CD4-positive, alpha-beta T cell treated with Interferon alpha-2 for 1 hour (primary cell): ENCODE results near the gene AHCYL2.
"Not testable (repeated sequence)": the region's sequence is repeated elsewhere in the genome, so short reads cannot be mapped to it uniquely, and the experiment has no call there.

Experiments used
- DNase-seq, 2 donors: peaks; one replicate each; pipeline ENCODE4 v3.0.0-alpha.2; 2020 to 2022

AHCYL2 gene

DNA sequence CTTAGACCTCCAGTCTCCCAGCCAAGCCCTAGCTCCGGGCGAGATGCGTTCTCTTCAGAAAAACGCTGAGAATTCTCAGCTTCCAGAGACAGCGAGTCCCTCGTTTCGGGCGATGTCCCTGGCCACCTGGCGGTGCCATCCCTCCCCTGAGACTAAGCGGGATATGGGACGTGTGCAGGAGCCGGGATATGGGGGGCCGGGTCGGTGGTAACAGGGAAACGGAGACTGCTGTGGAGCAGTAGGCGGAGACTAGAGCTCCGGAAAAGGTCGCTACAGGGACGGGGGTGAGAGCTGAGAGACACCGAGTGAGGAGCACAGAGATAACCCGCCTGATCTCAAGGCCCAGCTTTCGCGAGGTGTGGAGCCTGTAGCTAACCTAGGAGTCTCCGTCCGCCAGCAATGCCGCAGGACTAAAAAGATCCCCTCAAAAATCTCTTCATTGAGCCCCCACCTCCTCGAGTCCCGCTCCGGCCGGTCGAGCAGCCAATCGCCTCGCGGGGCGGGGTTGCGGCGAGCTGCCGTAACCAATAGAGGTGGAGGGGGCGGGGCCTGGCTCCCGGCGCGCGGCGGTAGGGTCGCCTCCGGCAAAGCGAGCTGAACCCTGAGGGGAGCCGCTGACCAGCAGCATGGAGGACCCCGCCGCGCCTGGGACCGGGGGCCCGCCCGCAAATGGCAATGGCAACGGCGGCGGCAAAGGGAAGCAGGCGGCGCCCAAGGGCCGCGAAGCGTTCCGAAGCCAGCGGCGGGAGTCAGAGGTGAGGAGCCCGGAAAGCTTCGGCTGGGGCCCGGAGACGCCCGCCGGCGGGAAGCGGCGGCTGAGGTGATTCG, 209.2 kb downstream of the AHCYL2 start, which contains the start of gene STRIP2:
Gene STRIP2 (plus strand): TSS at position 586 of the 828 bp plus-strand sequence. CDS start 41 bp downstream, at position 627.
- DNase-seq: peak; percentile 81 to 90

DNA sequence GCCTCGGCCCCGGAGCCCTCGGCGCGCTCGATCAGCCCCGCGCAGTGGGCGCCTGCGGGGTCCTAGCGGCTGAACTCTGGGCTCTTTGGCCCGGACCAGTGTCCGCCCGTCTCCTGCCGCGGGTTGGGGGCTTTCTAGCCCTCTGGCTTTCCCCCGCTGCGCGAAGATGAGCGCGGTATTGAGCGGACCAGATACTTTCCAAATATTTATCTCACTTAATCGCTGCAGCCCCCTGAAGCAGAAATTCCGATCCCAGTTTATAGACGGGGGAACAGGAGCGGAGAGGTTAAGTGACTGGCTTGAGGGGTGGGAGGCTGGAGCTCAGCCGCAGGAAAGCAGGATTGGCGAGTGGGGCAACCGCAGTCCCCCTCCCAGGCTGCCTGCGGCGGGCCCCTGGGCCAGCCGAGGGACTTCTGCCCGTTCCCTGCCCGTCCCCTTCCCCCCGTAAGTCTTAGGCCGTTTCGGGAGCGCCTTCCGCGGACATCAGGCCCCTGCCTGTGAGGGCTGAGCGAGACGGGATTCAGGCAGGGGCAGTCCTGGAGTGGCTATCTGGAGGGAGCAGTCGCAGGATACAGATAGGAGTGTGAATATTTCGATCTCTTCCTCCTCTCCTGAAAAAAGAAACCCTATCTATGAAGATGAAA, 210.0 kb downstream of the AHCYL2 start:
- DNase-seq: no peak

DNA sequence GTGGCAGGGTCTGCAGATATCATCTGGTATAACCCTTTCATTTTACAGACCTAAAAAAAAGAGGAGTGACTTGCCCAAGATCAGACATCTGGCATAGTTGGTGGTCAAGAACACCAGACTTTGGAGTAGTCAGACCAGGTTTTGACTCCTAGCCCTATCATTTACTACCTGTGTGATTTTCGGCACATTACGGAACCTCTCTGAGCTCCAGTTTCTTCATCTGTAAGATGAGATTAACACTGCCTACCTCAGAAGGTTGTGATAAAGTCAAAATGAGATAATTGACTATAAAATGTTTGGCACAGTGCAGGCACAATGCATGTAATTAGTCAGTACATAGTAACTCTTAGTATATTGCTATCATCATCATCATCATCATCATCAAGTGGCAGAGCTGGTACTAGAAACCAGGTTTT, 210.6 kb downstream of the AHCYL2 start:
- DNase-seq: no peak

DNA sequence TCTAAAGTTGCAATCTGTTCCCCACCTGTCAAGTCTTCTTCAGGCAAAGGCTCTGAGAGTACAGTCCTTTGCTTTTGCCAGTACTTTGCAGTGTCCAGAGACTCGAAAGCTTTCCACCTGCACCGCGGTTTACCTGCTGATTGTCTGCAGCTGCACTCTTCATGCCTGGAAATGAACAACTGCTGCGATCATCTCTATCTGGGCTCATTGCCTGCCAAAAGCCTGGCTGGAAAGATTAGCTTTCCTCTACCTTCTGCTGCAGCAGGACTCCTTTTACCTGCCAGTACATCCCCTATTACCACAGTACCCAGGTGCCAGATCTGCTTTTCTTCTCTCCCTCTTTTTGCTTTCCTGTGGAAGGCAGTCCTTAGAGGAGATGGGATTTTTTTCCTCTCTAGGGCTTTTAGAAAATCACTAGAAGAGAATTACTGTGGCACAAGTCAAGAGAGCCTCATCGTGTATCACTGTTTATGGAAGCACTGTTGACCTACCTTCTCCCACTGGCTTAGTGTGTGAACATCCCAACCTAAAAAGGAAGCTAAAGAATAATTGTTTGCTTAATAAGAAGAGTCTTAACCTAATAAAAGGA, 211.6 kb downstream of the AHCYL2 start:
- DNase-seq: no peak

DNA sequence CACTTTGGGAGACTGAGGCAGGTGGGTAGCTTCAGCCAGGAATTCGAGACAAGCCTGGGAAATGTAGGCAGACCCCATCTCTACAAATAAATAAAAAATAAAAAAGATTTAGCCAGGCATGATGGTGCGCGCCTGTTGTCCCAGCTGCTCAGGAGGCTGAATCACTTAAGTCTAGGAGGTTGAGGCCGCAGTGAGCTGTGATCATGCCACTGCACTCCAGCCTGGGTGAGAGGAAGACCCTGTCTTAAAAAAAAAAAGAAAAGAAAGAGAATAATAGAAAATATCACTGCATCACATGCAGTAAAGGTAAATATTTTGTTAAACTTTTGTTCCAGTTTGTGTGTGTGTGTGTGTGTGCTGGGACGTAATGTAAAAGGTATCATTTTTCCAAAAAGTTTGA, 212.4 kb downstream of the AHCYL2 start:
- DNase-seq: no peak

DNA sequence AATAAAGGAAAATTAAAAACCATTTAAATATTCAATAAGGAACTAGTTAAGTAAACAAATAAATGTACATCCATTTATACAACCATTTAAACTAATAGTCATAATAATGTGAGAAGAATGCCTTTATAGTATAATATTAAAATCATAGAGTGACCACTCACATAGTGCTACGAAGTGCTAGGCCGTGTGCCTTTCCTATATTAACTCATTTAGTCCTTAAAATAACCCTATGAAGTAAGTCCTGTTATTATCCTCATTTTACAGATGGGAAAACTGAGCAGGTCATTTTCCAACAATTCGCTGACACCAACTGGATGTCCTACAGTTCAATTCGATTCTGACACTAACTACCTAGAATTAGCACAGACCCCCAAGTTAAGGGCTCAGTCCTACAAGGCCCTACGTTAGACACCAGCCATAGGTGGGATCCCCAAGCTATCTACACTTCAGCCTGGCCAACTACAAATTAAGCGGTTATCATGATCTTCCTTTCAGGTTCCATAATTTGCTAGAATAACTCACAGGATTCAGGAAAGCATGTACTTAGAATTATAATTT, 213.5 kb downstream of the AHCYL2 start:
- DNase-seq: no peak

DNA sequence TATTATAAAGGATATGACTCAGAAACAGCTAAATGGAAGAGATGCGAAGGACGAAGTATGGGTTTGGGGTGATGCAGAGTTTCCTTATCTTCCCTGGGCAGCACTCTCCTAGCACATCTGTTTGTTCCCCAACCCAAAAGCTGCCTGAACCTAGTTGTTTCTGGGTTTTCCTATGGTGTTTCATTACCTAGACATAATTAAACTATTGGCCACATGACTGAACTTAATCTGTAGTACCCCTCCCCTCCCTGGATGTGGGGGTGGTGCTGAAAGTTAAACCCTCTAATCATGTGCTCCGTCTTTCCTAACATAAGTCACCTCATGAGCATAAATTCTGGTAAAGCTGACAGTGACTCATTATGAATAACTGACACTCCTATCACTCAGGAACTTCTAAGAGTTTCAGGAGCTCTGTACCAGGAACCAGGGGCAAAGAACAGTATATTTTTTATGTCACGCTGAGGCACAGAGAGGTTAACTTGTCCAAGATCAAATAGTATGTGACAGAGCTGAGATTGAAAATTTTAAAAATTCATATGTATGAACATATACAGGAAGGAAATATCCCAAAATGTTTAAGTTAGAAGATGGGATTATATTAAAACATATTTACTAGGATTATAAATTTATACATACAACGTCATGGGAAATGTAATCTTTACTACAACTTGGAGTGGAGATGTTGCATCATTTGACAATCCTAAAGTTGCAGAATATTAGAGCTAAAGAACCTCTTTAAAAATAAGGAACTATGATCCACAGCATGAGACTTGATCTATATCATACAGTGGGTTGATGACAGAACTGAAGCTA, 214.2 kb downstream of the AHCYL2 start:
- no peak for DNase-seq

DNA sequence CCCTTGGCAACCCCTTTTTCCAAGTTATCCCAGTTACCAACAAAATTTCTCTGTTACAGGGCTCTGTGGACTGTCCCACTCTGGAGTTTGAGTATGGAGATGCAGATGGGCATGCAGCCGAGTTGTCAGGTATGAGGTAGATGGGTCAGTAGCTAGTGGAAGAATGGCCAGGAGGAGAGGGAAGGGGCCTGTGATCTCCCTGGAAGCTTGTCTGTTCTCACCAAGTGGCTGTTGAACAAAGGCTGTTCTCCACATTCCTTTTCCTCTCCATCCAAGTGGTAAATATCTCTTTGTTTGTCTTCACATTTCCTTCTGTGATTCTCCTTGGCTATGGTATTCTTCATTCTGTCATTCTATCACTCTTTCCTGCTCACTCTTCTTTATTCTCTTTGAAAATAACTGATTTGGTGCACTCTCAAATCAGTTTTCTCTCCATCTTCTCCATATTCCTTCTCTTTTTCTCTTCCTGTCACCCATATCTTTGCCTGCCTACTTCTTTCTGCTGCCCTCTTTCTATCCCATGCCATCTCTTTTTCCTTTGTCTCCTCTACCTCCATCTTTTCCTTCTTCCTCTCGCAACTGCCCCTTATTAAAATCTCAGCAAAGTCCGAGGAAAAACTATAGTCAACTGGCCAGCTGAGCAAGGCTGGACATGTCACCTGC, 215.3 kb downstream of the AHCYL2 start:
- DNase-seq: no peak

DNA sequence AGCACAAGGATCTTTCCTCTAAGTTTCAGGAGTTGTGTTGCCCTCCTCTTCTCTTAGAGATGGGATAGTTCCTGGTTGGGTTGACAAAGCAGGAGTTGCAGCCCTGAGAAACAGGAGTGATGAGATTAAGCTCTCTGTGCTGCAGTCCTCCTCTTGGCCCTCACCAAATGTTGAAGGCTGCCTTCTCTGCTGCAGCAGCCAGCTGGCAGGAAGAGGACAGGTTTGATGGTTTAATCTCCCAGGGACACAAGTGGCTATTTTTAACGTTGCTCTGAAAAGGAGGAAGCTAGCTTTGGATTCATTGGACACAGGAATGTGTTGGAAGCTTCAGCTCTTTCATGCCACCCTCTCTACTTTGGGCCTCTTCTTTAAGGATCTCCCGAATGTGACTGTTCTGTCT, 218.8 kb downstream of the AHCYL2 start:
- no peak for DNase-seq

DNA sequence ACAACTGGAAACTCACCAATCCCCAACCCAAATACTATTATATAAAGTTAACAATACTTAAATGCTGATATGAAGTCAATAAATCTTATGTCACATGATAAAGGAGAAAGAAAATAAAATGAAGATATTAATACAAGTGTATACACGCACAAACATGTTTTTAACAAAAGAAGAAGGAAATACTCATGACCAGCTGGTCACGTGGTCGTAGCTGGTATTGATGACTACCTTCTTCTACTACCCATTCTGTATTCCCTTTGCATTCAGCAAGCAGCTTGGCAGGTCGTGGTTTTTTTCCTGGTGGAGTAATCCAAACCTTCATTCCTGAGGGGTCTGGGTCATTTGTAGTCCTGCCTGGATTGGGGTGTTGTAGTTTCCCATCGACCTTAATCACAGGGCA, 219.9 kb downstream of the AHCYL2 start:
- not testable (repeated sequence) for DNase-seq

DNA sequence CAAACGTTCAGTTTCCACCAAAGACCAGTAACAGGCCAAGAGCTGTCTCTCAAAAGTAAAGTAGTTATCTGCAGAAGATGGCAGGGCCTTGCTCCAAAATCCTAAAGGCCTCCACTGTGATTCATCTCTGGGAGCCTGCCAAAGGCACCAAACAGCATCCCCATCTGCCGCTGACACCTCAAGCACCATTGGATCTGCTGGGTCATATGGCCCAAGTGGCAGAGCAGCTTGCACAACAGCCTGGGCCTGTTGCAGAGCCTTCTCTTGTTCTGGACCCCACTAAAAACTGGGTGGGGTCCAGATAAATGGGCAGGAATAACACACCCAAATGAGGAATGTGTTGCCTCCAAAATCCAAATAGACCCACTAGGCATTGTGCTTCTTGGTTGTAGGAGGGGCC, 222.1 kb downstream of the AHCYL2 start:
- not testable (repeated sequence) for DNase-seq

DNA sequence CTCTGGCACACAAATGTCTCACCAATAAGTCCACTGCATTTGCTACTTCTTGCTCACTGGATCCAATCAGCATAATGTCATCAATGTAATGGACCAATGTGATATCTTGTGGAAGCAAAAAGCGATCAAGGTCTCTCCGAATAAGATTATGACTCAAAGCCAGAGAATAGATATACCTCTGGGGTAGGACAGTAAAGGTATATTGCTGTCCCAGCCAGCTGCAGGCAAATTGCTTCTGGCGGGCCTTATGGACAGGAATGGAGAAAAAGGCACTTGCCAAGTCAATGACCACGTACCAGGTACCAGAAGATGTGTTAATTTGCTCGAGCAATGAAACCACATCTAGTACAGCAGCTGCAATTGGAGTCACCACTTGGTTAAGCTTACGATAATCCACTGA, 222.6 kb downstream of the AHCYL2 start:
- DNase-seq: not testable (repeated sequence)

DNA sequence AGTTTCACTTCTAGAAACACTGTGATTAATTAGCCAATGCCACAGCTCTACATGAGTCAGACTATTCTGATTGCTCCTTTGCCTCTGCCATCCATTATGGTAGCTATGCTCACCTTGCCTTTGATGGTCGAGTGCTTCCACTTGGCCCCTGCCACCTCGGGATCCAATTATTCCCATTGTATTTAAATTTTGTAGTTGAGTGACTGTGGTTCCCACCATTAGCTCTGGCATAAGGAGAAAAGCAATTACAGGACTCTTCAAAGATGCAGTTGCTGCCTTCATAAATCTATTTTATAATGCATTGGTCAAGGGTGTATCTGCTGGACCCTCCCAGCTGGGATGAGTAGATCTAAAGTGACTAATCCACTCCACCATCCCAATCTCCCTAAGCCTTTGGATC, 223.8 kb downstream of the AHCYL2 start:
- not testable (repeated sequence) for DNase-seq

DNA sequence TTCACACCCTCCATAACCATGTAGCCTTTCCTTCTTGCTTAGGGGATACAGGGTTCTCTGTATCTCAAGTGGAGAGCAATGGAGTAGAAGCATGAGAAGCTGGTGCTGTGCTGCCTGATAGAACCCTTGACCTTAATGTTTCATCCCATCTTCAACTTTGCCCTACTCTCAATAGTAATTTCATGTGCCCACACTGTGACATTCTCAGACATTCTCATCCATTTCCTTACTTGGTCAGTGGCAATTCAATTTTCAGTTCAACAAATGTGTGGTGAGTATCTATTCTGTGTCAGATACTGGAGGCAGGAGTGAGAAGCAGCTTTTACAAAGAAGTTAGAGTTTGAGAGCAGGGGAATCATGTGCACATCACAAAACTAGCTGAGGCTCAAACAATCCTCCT, 225.5 kb downstream of the AHCYL2 start:
- no peak for DNase-seq

DNA sequence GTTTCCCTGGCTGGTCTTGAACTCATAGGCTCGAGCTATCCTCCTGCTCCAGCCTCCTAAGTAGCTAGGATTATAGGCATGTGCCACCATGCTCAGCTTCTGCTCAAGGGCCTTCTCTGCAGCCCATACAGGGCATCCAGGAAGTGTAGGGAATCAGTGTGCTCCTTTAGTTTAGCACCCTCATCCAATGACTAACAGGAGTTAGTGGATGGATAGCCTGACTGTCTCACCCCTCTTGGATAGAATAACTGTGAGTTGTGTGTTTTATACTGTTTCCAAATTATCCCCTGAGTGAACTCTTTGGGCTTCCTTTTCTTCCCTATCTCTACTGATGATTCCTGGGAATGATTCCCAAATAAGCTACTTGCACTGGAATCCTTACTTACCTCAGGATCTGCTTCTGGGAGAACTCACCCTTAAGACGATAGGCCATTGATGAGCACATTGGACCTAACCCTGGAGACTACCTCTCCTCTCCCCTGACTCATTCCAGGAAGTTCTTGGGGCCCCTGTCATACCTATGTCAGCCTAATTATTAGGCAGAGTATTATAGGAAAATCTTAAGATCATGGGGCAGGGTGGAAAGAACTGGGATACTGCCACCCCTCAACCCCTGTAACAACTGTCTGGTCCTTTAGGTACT, 227.9 kb downstream of the AHCYL2 start:
- no peak for DNase-seq

DNA sequence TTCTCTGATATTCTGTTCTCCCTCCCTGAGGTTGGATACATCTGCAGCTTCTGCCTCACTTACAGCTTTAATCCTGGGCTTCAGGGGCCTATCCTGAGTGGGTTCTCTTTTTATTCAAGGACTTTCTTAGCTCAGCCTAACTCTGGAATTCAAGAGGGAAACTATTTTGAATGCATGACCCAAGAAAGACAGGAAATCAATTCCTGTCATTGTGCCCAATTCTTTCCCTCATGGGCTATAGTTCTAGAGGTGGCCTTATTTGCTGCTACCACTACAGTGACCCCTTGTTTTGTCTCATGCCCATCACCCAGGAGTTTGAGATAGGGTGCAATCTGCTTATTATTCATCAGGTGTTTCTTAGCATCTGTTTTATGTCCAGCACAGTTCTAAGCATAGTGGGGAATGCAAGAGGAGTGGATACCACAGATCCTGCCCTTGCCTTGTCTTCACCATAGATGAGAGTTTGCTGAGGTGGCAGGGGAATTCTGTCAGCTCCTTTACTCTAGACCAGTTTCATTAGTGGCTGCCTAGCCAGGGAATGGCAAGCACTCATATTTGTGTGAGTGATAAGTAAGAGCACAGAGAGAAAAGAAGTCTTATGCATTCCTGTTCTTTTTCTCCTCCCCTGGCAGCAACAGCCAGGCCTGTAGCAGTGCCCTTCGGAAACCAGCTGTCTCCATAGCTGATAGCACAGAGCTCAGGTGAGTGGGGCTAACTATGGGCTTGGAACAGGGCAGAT, 228.8 kb downstream of the AHCYL2 start:
- no peak for DNase-seq

DNA sequence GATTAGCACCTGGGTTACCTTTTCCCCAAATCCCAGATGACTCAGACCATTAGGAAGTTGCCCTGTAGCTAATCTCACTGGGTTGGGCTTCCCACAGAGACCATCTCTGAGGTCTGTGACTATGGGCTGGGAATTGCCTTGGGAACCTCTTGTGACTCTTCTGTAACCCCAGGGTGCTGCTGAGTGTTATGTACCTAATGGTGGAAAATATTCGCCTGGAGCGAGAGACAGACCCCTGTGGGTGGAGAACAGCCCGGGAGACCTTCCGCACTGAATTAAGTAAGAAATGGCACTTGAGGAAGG, 229.4 kb downstream of the AHCYL2 start:
- DNase-seq: no peak

DNA sequence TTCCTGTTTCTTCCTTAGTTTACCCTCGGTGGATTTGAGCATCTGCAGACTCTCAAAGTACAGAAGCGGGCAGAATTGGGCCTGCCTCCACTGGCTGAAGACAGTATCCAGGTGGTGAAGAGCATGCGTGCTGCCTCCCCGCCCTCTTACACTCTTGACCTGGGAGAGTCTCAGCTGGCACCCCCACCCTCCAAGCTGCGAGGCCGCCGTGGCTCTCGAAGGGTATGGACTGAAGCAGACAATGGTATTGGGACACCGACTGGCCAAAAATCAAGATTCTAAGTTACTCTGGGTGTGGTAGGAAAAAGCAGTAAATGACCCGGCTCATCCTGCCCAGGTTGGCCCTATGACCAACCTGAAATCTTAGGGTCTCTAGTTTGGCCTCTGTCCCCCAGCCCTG, 231.6 kb downstream of the AHCYL2 start:
- no peak for DNase-seq

DNA sequence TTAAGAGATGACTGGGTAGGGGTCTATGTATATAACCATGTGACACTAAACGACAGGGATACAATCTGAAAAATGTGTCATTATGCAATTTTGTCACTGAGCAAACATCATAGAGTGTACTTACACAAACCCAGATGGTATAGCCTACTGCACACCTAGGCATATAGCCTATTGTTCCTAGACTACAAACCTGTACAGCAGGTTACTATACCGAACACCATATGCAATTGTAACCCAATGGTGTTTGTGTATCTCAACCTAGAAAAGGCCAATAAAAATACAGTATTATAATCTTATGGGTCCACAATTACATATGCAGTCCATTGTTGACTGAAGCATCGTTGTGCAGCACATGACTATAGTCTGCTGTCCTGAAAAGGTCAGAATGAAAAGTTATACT, 232.3 kb downstream of the AHCYL2 start:
- no peak for DNase-seq

DNA sequence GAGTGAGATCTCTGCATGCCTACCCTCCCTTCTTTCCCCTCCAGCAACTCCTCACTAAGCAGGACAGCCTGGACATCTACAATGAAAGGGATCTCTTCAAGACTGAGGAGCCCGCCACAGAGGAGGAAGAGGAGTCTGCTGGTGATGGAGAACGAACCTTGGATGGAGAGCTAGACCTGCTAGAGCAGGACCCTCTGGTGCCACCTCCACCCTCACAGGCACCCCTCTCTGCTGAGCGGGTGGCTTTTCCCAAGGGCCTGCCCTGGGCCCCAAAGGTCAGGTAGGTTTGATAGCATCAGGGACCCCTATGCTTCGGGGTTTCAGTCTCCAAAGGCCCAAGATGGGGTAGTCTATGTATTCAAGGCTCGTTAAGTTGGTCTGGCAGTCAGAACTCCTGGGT, 233.3 kb downstream of the AHCYL2 start:
- no peak for DNase-seq

DNA sequence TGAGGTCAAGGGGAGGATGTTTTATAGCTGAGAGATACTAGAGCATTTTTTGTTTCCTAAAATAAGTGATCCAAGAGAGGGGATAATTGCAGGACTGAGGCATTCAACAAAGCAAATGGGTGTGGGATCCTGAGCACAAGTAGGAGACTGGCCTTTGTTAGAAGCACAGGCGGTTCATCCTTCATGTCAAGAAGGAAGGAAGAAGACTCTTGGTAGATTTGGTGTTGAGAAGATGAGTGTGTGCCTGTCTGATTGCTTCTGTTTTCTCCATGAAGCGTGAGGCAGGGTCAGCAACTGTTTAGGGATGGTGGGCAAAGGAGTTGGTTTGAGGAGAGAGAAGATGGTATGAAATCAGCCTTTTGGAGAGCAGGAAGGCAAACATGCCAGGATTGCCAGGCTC, 237.0 kb downstream of the AHCYL2 start:
- DNase-seq: no peak
